Glomerular visceral epithelial cell (primary cell): ENCODE data around the gene KIF13A.
"Not testable (repeated sequence)": the region's sequence is repeated elsewhere in the genome, so short reads cannot be mapped to it uniquely, and the experiment has no call there.

Experiments
- DNase-seq: peaks from one replicate; pipeline ENCODE4 v3.0.0-alpha.2; 2016; ENCODE audit errors: extremely low spot score

The KIF13A gene

DNA sequence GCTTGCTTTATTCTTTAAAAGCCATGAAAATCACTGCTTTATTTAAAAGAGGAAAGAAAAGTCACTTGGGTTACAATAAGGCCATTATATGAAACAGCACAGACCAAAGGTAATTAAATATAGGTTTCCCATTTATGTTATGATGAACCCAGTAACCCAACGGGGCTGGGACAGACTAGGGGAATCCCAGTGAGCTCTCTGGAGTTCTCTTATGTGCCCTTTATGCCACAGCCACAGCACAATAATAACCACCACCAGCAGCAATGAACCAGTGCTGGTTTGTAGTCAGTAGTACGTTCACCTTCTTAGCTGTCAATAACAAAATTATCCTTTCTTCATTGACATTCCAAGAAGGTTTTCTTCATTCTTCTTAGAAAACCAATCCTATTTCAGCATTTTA, 87.4 kb downstream of the KIF13A start:
- DNase-seq = no peak

DNA sequence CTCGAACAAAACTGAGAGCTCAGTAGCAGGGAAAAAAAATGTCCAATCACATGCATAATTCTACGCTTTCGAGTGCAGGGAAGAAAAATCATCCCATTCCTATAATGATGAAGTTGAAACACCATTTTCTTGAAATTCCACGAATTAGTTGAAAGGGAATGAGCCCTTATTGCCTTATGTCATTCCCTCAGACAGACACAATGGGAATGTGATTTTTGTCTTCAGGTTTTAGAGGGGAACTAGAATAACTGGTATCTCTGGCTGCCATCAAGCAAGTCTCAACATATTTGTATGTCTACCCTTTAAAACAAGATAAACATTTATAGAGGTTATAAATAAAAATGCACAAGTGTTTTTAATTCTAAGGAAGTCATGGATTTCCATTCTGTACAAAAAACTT, 87.9 kb downstream of the KIF13A start:
- DNase-seq = no peak

DNA sequence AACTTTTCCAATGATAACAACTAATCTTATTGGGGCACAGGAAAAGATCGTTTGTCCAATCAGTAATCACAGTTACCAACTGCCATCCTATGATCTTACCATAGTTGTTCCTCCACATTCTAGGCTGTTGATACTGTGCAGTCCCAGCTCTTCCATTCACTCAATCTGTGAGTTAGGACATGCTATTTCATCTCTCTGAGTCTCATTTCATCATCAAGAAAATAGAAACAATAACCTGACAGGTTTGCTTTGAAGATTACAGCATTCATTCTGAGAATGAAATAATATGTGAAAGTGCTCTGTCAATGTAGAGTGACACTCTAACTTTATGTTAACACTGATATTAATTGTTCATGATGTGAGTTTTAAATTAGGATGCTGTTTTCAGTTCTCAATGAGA, 89.8 kb downstream of the KIF13A start:
- no peak for DNase-seq

DNA sequence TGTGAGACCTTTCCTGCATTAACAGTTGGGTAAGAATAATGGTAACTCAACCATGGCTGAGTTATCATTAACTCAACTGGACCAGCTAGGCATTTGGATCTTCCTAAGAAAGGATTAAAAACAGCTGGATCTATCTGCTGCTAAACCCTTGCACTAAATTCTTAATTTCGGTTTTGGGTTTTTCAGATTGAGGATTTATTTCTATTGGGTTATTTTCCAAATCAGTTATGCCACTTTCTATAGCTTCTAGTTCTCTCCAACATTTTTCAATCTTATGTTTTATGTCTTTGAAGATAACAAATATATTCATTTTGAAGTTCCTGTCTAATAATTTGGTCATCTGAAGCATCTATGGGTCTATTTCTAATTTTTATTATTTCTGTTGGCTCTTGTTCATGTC, 92.5 kb downstream of the KIF13A start:
- no peak for DNase-seq

DNA sequence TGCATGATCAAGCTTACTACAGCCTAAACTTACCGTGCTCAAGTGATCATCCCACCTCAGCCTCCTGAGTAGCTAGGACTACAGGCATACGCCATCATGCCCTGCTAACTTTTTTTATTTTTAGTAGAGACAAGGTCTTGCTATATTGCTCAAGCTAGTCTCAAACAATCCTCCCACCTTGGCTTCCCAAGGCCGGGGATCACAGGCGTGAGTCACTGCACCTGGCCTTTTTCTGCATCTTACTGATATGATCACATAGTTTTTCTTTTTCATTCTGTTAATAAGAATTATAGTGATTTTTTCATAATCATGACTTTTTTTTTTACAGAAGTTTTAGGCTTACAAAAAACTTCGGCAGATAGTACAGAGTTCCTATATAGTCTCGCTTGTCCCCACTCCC, 93.2 kb downstream of the KIF13A start:
- DNase-seq = no peak

DNA sequence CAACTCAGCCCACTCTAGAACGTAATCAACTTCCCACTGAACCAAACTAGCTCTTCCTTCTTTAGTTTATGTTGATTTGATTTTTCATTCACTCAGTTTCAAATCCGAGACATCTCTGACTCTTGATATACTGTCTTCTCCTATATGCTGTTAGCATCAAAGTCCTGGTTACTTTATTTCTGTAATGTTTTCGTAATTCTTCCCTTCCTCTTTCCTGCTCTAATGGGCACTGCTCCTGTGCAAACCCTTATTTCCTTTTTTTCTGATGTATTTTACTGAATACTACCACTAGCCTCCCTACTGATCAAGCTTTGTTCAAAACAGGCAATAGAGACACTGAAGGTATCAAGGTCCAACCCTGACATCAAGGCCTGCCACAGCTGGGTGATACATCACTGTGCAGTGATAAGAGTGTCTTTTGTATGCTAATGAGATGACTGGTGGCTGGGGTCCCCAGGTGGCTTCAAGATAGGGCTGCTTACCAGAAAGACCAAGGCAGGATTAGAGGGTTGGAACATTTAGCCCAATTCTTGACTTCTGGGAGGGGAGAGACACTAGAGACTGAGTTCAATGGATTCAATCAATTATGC, 95.2 kb downstream of the KIF13A start:
- no peak for DNase-seq

DNA sequence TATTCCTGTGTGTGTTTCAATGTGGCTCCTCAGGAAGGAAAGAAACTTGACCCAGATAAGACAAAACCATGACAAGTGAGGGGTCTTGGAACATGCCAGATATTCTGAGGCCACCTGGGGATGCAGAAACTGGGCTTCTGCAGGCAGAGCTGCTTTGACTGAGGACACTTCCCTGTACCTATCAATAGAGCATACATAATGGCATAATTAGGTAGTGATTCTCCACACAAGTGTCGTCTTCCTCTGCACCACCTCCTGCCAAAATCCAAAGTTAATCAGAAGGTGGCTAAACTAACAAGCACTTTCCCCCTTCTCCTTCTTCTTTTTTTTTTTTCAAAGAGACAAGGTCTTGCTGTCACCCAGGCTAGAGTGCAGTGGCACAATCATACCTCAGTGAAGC, 97.1 kb downstream of the KIF13A start:
- DNase-seq = no peak

DNA sequence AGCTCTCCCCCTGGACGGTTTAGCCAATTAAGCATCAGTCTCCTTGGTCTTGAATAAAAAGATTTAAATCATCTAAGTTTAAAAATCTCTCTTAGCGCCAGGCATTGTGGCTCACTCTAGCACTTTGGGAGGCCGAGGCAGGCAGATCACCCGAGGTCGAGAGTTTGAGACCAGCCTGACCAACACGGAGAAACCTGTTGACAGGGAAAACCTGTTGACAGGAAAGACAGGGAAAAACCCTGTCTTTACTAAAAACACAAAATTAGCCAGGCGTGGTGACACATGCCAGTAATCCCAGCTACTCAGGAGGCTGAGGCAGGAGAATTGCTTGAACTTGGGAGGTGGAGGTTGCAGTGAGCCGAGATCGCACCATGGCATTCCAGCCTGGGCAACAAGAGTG, 97.7 kb downstream of the KIF13A start:
- DNase-seq = not testable (repeated sequence)

DNA sequence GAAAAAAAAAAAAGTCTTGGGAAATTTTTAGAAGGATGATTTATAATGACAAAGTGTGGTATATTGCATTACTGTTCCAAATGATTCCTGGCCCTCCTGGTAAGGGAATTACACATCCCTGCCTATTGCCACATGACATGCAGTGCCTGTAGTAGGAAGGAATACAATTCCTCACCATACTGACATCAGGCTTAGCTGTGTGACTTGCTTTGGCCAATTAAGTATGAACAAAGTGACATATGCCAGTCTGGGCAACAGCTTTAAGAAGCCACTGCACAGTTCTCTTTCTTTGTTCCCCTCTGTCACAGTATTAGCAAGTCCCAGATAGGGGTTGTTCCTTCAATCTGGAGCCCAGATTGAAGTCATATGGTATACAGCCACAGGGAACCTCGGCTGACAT, 100.5 kb downstream of the KIF13A start:
- DNase-seq = no peak

DNA sequence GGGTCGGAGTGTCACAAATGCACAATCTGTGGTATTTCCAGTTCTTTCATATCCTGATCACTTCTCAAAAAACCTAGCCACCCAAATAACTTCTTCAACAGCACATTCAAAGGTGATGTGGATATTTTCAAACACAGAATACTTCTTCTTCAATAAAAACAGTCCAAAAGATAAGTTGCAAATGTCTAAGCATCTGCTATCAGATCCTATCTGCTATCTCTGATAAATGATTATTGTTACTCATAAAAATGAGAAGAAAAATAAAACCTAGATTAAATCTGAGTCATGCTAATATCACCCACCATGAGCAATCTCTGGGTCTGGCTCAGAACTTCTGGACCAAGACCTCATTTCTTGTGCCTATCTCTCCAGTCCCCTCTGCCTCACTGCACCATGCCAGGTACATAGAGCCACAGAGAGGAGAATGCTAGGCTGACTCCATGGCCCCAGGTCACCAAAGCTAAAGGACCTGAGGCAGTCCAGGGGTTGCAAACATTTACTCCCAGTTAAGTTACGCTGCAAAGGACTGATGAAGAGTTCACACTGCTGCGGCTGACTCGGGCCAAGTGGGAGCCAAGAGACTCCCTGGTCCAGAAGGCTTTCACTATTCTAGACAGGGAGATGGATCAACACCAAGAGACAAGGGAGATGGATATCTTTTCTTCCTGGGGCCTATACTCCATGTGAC, 101.4 kb downstream of the KIF13A start:
- DNase-seq = no peak

DNA sequence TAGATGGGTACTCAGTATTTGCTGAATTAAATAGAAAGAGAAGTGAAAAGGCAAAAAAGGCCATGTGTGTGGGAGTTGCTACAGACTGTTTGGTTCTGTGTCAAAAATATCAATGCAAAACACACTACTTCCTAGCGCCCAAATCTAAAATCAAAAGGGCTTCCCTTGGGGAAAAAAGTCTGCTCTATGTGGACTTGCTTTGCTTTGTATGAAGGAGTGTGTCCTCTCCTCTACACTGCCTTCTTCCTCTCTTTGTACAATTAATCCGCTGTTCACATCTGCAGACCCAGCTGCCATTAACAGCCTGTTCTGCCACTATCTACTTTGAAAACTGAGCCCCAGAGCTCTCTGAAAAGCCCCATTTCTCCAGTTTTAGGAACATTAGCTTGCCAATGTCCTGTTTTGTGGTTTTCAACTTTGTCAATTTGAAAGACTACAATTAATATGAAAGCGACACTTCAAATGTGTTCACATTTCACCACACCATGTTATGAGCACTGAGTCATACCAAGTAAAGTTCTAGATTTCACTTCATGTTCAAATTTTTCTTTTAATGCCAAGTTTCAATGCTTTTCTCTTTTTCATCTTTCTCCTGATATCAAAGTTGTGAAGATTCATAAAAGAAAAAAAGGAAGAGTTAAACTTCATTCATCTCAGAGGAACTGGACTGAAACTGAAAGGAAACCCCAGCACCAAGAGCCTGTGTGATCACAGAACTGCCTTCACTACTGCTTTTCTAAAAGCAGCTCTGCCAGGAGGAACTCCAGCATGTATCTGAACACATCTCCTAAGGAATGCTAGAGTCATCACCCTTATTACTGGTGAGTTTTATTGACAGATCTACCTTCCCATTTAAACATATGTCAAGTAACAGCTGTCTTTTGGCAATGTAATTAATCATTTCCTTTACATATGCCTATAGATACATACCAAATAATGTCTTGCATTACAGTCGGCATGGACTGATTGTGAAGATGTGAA, 102.6 kb downstream of the KIF13A start:
- DNase-seq = no peak

DNA sequence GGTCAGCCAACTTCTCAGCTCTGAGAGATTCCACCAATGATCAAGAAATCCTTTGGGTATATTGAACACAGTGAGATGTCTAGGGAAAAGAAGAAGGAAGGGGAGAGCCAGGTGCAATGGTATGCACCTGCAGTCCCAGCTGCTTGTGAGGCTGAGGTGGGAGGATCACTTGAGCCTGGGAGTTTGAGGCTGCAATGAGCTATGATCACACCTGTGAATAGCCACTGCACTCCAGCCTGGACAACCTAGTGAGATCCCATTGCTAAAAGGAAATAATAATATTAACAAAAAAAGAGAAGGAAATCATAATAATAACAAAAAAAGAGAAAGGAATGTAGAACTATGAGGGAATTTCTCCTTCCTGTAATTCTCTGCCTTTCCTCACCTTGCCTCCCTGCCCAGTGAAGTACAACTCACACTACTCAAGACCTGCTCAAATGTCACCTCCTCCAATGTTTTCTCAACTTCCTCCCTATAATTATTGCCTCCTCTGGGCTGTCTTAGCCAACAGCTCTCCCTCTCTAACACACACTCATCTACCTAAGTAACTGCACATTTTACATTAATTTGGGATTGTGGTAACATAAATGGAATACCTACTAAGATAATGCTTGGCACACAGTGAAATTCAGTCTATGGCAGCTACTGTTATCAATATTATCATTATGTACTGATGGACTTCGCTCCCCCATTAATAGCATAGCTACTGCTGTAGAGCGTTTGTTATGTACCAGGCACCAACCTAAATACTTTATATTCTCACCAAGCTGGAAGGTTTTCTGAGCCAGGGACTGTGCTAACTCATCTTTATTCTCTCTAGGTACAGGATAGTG, 103.6 kb downstream of the KIF13A start:
- no peak for DNase-seq

DNA sequence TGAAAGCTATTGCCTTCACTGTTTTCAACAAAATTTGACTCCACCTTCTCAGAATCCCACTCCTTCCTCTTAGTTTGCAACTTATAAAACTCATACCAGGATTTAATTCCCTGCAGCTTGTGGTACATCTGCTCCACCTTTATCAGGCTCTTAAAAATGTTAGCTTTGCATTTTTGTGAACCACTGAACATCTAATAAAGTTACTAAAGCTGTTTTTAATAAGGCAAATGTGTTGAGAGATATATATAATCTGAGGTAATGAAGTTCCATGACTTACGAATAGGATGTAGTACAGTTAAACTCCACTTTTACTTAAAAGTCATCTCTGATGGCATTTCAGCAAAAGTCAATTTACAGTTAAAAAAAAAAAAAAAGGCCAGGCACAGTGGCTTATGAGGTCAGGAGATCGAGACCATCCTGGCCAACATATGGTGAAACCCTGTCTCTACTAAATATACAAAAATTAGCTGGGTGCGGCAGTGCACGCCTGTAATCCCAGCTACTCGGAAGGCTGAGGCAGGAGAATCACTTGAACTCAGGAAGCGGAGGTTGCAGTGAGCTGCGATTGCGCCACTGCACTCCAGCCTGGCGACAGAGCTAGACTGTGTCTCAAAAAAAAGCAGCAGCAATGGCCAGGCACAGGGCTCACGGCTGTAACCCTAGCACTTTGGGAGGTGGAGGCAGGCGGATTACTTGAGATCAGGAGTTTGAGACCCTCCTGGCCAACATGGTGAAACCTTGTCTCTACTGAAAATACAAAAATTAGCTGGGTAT, 106.2 kb downstream of the KIF13A start:
- DNase-seq = no peak

DNA sequence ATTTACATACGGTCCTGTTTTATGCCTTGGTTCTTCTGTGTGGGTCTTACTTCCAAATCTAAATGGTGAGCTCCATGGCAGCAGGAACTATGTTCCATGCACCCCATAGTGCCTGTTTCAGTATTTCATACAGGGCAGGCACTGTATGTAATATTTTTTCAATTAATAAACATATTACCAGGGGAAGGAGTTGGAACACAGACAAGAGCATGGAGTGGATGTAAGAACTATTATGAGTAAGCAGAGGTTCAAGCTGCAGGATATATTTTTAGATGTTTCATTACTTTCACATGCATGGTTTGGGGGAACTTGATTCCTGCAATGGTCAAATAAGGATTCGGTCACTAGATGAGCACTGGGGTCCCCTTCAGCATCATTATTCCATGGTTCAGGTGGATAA, 108.3 kb downstream of the KIF13A start:
- no peak for DNase-seq

DNA sequence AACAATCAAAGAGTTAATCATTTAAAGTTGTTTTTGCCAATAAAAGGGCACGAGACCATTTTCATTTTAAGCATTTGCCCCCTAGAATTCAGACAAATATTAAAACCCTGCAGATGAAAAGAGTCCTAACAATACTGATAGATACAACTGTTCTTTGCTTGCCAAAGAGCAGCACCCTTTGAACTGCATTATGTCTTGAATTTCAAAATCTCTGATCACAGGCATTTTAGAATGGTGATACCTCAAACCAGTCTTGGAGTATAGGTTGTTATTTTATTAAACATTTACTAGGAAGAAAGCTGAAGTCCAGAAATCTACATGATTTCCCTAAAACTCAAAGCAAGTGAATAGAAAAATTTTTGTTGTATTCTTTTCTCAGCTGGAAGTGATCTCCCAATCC, 108.7 kb downstream of the KIF13A start:
- DNase-seq = no peak

DNA sequence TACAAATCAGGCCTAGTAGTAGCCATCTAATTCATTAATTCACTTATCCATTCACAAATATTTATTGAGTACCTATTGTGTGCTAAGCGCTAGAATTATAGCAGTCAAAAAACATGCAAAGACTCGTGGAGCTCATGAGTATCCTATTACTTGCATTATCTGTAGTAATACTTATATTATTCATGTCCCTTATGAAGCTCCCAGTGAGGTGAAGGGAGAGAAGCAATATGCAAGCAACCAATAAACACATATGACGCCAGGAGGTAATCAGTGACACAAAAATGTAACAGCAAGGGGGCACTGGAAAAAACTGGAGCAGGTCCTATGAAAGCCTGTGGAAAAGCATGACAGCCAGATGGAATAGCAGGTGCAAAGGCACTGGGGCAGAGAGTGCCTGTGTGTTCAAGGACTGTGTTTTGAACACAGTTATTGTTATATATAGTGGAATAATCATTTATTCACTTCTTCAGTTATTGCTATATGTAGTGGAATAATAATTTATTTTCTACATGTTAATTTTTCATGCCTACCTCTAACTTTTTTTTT, 109.5 kb downstream of the KIF13A start:
- no peak for DNase-seq

DNA sequence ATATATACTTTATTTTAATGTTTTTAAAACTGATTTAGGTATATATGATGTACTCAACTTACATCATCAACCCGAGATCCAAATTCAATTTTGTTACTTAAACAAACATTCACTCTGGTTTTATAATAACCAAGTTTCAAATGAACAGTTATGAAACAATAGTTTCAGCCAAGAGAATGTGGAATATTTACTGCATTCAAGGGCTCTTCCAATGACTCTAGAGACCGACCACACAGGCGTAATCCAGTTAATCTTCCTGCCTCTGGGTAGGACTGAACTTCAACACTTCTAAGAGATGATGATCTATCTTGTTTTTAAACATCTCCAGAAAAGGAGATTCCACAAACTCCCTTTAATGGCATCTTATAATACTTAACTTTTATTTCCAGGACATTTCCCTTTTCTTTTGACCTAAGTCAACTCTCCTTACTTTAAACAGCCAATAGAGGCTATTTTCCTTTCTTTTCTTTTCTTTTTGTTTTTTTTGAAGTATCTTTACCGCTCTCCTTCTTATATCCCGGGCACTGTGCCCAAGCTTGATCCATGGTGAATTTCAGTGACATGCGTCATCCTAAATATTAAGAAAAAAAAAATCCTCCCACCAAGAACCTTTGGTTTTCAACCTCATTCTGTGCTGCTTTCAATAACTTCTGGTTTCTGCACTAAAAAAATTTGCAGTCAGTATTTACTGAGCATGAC, 110.1 kb downstream of the KIF13A start:
- DNase-seq = peak; percentile 84

DNA sequence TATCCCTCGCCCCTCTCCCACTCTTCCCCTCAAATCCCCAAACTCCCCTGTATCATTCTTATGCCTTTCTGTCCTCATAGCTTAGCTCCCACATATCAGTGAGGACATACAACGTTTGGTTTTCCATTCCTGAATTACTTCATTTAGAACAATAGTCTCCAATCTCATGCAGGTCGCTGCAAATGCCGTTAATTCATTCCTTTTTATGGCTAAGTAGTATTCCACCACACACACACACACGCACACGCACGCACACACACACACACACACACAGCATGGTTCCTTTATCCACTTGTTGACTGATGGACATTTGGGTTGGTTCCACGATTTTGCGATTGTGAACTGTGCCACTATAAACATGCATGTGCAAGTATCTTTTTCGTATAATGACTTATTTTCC, 112.7 kb downstream of the KIF13A start:
- DNase-seq = no peak

DNA sequence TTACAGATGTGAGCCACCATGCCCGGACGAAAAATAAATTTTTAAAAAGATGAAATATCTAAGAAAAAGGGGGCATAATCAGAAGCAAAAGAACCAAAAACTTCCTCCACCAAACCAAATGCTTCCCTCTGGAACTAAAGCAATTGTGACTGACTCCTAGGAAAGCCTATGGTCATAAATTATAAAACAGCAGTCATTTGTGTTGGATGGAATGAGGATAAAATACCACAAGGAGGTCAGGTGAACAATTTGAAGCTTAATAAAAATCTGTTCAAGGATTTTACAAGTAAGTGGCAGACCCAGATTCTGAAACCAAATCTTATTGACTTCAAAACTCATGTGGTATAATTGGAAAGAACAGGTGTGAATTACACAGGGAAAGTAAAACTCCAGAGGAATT, 114.5 kb downstream of the KIF13A start:
- no peak for DNase-seq

DNA sequence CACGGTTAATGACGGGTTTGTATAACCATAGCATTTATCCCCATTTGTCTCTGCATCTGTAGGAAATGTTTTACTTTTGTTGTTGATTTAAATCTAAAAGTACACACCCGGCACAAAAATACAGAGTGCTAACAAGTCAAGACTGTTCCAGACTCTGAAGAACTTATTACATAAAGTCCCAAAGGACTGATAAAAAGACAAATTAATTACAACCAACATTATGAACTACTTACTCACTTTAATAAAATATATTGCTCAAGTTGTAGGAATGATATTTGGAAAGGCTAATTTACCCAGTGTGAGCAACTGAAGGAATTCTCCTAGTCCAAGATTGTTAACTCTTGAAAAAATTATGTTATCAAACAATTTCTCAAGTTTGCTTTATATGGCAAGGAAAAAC, 115.6 kb downstream of the KIF13A start:
- no peak for DNase-seq
